ENCODE results near the gene NEGR1. TPM values are rescaled to one million over a fixed set of nuclear protein-coding genes. Genes with fewer than 3 reads are reported as not detected.

Gene NEGR1
- total RNA-seq = 0.58 and 1.1 TPM in 2 replicates
- long read RNA-seq, partial matches to known transcripts = 0 of 1 reads
- long read RNA-seq, other reads (novel, unspliced or antisense) = 1 of 1 reads

DNA sequence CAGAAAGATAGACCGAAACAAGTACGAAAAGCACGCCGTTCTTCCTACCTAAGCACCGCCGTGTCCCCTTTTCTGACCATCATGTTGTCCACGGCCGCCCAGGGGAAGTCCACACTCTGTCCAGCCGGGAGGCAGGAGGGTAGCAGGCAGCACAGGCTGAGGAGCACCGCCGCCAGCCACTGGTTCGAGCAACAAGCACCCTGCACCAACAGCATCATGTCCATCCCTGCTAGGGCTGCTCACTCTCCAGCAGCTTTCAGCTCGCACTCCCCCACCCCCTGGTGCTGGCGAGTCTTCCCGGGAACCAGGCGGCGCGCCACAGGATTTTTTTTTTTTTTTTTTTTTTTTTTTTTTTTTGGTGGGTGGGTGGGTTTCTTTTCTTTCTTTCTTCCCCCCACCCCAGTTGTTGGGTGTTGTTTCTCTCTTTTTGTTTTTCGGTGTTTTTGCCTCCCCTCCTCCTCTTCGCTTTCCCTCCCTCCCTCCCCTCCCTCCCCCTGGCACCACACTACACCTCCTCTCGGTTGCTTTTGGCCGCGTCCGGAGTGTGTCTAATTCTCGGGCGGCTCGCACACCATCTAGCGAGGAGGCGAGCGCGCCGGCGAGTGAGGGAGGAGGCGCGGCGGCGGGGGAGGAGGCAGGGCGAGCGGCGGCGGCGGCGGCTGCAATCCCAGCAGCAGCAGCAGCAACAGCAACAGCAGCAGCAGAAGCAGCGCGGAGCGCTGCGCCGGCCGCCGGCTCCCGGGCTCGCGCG lies at the start of gene NEGR1:
Gene NEGR1, minus strand, starts transcription at position 269 of the 751 bp plus-strand sequence.
- H3K4me1 Mint-ChIP-seq = peaks cover 12% of the 10 kb centered on the region
- peaks cover 49% of the 10 kb centered on the region for H3K27me3 Mint-ChIP-seq (ENCODE audit: low read depth)
- no peaks in the 10 kb centered on the region for H3K36me3 Mint-ChIP-seq (ENCODE audit: low read depth)
- H3K4me3 Mint-ChIP-seq = no peak within 1 kb of the TSS
- TF ChIP-seq, protein P1, sequence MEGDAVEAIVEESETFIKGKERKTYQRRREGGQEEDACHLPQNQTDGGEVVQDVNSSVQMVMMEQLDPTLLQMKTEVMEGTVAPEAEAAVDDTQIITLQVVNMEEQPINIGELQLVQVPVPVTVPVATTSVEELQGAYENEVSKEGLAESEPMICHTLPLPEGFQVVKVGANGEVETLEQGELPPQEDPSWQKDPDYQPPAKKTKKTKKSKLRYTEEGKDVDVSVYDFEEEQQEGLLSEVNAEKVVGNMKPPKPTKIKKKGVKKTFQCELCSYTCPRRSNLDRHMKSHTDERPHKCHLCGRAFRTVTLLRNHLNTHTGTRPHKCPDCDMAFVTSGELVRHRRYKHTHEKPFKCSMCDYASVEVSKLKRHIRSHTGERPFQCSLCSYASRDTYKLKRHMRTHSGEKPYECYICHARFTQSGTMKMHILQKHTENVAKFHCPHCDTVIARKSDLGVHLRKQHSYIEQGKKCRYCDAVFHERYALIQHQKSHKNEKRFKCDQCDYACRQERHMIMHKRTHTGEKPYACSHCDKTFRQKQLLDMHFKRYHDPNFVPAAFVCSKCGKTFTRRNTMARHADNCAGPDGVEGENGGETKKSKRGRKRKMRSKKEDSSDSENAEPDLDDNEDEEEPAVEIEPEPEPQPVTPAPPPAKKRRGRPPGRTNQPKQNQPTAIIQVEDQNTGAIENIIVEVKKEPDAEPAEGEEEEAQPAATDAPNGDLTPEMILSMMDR (conservative IDR thresholded peaks at IDR 0.05) = peak; percentile 13
- peak; percentile 69 for DNase-seq (ENCODE audit: low read depth, low spot score)
- H3K9me3 Mint-ChIP-seq = no peaks in the 10 kb centered on the region
- H3K27ac Mint-ChIP-seq (ENCODE audit: unreplicated experiment) = no peak within 1 kb of the TSS

- no peaks in the 10 kb centered on the region for H3K4me1 Mint-ChIP-seq
- H3K27ac Mint-ChIP-seq (ENCODE audit: unreplicated experiment) = no peak overlapping the region
- DNase-seq (ENCODE audit: low read depth, low spot score) = no peak
- TF ChIP-seq, protein P1 (conservative IDR thresholded peaks at IDR 0.05) = no peak
- H3K27me3 Mint-ChIP-seq (ENCODE audit: low read depth) = no peaks in the 10 kb centered on the region
- H3K4me3 Mint-ChIP-seq = no peak overlapping the region
- H3K9me3 Mint-ChIP-seq = no peaks in the 10 kb centered on the region
- H3K36me3 Mint-ChIP-seq (ENCODE audit: low read depth) = no peaks in the 10 kb centered on the region
Measured at GRCh38 chr1:72326494-72326893, 44.2 kb upstream of the NEGR1 start.

DNA sequence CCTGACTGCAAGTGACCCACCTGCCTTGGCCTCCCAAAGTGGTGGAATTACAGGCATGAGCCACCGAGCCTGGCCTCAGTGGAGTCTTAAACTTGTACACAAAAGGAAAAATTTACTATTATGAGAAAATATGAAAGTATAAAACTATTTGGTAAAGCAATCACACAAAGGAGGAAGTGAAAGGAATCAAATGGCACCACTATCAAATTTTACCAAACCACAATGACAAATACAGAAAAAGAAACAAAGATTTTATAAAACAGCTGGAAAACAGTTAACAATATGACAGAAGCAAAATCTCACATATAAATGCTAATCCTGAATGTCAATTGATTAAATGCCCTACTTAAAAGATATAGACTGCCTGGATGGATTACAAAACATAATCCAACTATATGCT lies 42.1 kb upstream of the NEGR1 start:
- TF ChIP-seq, protein P1 (conservative IDR thresholded peaks at IDR 0.05) = no peak
- H3K4me3 Mint-ChIP-seq = no peak overlapping the region
- H3K27ac Mint-ChIP-seq (ENCODE audit: unreplicated experiment) = no peak overlapping the region
- H3K36me3 Mint-ChIP-seq (ENCODE audit: low read depth) = no peaks in the 10 kb centered on the region
- no peaks in the 10 kb centered on the region for H3K9me3 Mint-ChIP-seq
- H3K27me3 Mint-ChIP-seq (ENCODE audit: low read depth) = no peaks in the 10 kb centered on the region
- H3K4me1 Mint-ChIP-seq = no peaks in the 10 kb centered on the region
- no peak for DNase-seq (ENCODE audit: low read depth, low spot score)

DNA sequence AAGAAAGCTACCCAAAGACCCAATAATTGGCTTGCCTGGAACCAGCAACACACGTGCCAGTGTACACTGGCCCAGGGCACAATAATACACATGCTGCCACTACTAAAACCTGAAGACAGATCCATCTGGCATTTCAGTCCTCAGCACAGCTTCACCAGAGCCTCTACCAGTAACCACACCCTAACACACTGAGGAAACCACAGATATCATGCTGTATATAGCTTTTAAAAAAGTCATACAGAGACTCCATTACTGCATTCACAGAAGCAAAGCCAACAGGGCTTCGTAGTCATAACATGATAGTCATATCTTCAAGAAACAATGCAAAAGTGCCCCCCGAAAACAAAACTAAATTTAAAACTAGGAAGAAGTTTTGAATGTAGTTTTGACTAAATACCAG lies 40.6 kb upstream of the NEGR1 start:
- no peaks in the 10 kb centered on the region for H3K27me3 Mint-ChIP-seq (ENCODE audit: low read depth)
- no peak for DNase-seq (ENCODE audit: low read depth, low spot score)
- H3K36me3 Mint-ChIP-seq (ENCODE audit: low read depth) = no peaks in the 10 kb centered on the region
- H3K27ac Mint-ChIP-seq (ENCODE audit: unreplicated experiment) = no peak overlapping the region
- TF ChIP-seq, protein P1 (conservative IDR thresholded peaks at IDR 0.05) = no peak
- H3K4me1 Mint-ChIP-seq = no peaks in the 10 kb centered on the region
- H3K9me3 Mint-ChIP-seq = no peaks in the 10 kb centered on the region
- no peak overlapping the region for H3K4me3 Mint-ChIP-seq

DNA sequence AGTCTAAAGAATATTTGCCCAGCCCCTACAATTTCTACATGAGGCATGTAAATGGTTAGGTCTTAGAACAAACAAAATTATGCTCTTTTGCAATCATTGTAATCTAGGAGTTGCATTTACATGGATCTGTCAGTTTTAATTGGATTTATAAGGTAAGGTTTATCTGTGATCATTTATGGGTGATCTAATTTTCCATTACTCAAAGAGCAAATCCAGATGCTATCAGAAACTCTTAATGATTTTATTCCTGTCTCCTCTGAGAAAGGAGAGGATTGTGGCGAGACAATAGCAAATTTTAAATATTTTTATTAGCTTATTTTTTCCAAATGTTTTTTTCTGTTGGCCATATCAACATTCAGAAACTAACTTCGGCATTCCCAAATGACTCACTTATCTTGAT lies 14.2 kb upstream of the NEGR1 start:
- no peaks in the 10 kb centered on the region for H3K9me3 Mint-ChIP-seq
- no peak for DNase-seq (ENCODE audit: low read depth, low spot score)

More for the DNA sequence above, 14.2 kb upstream of the NEGR1 start:
- no peak overlapping the region for H3K27ac Mint-ChIP-seq (ENCODE audit: unreplicated experiment)
- H3K36me3 Mint-ChIP-seq (ENCODE audit: low read depth) = no peaks in the 10 kb centered on the region
- H3K4me1 Mint-ChIP-seq = no peaks in the 10 kb centered on the region
- H3K27me3 Mint-ChIP-seq (ENCODE audit: low read depth) = peaks cover 22% of the 10 kb centered on the region
- no peak overlapping the region for H3K4me3 Mint-ChIP-seq
- TF ChIP-seq, protein P1 (conservative IDR thresholded peaks at IDR 0.05) = no peak
